GM10847 (cell line): ENCODE data around the gene USP47.
A peak's percentile ranks its signal among the peaks of the same experiment; 100 is the strongest.

Experiments used
- POLR2A ChIP-seq: IDR thresholded peaks from 2 replicates; pipeline ENCODE4 v1.6.1; 2011; ENCODE audit not compliant: insufficient read length; ENCODE audit errors: extremely low read depth

Gene USP47

DNA sequence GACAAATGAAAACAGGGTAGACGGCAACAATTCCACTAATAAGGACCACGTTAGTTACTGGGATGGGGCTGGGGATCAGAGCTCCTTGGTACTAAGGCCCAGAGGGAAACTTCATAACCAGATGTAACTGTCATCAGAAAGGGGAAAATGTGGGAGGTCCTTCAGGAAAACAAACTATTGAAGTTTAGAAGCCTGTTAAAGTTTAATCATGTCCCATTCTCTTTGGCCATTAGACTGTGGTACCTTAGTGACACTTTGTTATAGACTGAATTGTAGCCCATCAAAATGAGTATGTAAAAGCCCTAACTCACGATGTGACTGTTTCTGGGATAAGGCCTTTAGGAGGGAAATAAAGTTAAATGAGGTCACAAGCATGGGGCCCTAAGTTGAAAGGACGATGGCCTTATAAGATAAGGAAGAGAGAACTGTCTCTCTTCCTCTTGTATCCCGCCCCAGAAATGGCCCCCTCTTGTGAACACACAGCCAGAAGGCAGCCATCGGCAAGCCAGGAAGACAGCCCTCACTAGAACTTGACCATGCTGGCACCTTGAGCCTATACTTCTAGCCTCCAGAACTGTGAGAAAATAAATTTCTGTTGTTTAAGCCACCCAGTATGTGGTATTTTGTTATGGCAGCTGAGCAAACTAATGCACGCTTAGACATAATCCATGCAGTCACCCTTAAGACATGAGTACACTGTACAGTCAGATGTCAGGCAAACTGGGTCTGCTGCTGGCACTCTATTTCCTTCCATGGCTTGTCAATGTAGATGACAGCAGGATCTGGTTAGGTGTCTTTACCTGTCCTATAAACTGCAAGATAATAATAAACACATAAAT is 26.9 kb upstream of the USP47 start:
- TF ChIP-seq POLR2A: no peak

DNA sequence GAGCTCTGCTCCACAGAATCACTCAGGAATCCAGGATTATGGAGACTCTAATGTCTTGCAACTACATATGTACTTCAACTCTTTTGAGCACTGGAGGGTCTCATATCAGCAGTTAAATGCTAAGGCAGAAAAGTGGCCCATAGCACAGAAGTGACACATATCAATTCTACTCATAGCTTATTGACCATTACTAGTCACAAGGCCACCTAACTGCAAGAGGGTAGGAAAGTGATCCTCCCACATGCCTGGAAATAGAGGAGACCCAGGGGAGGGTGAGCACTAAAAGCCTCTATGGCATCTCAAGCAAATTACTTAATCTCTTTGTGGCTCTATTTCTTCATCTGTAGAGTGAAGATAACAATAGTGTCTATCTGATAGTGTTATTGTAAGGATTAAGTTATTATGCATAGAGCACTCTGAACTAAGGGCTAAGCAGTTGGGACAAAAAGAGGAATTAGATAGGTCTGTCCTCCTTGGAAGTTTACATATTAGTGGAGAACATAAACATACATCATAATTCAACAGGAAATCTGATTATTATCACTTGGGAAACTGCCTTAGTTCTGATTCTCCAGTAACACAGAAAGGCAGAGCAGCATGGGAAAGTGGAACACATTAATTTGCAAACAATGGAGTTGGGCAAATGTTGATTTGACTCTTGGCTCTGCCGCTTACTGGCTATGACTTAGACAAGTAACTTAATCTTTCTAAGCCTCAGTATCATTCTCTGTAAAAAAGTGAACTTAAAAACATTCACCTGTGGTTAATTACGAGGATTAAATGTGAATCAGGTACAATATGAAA is 25.1 kb upstream of the USP47 start:
- TF ChIP-seq POLR2A: no peak

- TF ChIP-seq POLR2A: no peak
Measured at GRCh38 chr11:11817957-11818356, 23.8 kb upstream of the USP47 start.

GRCh38 chr11:11818529-11819121 is 23.1 kb upstream of the USP47 start:
- no peak for TF ChIP-seq POLR2A

DNA sequence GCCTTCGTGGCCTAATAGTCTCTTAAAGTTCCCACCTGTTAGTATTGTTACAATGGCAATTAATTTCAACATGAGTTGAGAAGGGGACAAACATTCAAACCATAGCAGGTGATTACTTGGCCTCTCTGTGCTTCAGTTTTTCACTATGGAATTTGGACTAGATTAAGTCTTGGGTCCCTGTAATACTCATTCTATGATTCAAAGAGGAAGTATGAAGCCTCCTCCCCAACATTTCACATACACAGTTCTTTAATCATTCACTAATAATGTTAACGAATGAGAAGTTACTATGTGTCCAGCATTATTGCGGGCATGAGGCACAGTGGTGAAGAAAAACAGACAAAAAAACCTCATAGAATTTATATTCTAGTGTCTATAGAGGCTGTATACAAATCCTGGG is 19.9 kb upstream of the USP47 start:
- no peak for TF ChIP-seq POLR2A

DNA sequence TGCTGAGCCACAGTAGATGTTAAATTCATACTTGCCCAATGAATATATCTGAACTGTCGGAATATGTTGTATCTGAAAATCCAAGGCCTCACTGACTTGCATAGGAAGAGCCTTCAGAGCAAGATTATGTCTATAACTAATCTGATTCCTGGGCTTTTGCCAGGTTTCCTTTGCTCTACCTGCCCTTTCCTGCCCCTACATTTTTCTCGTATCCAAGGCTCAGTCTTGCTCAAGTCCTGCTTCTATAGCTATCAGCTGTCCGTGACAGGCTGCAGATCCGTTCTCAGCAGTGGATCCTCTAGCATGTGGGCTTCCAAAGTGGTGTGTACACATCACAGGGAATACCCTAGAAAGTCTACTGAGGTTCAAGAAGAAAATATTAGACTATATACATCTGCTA is 18.8 kb upstream of the USP47 start:
- no peak for TF ChIP-seq POLR2A

GRCh38 chr11:11826260-11826659 is 15.5 kb upstream of the USP47 start:
- TF ChIP-seq POLR2A: no peak

- no peak for TF ChIP-seq POLR2A
Measured at GRCh38 chr11:11827272-11827671, 14.5 kb upstream of the USP47 start.

GRCh38 chr11:11836676-11837231 is 5.0 kb upstream of the USP47 start:
- TF ChIP-seq POLR2A: no peak

DNA sequence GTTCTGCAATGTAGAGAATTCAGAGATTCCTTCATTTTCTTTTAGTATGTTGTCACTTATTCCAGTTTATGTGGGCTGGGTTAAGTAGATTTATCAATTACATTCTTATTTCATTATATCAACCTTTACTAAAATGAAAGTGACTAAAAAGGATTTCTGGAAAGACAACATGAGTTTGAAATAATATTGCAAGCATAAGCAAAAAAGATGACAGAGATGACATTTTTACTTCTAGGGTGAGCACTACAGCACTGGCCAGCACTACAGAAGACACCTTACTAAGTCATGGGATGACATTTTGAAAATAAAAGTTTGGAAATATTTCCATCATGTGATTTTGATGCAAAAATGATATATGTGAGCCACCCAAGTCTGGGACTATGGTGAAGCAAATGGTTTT is 2.1 kb upstream of the USP47 start:
- TF ChIP-seq POLR2A: no peak

DNA sequence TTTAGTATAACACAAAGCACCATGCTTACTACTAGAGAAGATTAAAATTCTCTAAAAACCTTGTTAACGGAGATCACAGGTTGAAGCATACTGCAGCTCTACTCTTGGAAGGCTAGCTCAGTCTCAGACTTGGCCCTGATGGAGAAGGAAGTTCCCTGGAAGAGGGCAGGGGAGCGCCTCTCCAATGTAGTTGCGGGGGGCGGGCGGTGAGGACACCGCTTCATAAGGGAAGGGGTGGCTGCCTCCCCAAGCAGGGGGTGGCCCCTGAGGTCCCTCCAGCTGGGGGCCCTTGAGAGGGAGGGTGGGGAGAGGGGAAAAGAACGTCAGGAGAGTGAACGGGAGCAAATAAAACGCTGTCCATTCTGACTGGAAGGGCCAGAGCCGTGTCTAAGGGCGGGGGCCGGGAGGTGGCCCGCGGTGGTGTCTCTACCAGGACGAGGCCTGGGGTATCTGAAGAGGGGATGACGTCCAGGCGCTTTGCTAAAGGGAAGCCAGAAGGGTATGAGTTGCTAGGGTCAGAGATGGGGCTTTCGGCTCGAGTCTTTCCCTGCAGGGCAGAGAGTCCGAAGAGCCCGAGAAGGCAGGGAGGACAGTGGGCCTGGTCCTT is 553 bp upstream of the USP47 start:
- no peak for TF ChIP-seq POLR2A

DNA sequence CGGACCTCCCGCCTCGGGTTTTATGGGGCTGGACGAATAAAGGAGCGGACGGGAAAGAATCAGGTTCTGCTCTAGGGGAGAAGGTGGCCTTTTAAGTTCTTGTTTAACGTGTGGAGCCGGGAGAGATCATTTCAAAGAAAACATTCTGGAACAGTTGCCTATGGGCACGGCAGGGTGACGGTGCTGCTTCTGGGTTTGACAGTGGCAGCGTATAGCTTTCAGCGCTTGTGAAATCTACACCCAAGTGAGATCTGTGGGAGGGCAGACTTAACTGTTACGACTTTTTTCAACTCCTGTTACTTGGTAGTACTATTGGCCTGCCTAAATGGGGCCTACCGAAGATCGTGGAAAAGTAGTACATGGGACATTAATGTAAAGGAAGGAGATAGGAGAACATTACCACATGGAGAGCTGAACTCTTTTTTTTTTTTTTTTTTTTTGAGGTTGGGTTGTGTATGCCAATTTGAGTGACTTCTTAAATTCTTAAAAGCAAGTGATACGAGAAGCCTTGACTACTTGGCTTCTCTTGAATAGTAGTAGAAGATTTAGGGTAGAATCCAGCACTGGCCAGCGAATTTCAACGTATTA is 743 bp downstream of the USP47 start:
- peak; percentile 33 for TF ChIP-seq POLR2A

DNA sequence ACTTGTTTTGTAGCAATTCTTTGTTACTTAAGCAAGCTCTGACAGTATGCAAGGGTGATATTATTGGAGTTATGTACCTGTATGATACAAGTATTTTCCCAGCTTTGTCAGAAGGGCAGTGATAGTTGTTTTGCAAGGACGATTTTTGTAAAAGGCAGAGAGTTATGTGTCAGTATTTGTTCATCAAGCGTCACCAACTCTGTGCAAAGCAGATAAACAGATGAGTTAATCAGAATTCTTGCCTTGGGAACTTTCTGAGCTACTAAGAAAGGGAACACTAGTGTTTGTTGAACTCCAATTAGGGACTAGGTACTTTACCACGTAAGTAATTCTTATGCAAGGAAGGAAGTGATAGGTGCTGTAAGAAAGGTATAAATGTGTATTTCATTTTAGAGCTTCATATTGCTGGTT is 1.4 kb downstream of the USP47 start:
- TF ChIP-seq POLR2A: no peak

- no peak for TF ChIP-seq POLR2A
Measured at GRCh38 chr11:11843642-11844041, 1.9 kb downstream of the USP47 start.

DNA sequence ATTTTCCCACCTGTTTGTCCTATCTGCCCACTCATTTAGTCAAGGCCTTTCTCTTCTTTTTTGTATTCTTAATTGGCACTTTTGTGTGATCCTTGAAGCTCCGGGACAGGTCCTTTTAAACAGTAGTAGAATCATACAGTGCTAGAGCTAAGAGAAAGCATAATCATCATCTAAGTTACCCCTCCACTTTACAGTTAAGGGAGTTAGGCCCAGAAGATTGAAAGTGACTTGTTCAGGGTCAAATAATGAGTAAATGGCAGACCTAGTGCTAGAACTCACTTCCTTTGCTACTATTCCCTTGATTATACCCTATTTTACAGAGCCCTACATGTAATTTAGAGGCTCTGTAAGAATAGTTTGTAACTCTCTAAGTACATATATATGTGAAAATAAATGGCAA is 2.5 kb downstream of the USP47 start:
- no peak for TF ChIP-seq POLR2A
